Natural killer cell (primary cell): ENCODE results near the gene PEX11A. TPM values are rescaled to one million over a fixed set of nuclear protein-coding genes. Genes with fewer than 3 reads are reported as not detected.
A peak's percentile ranks its signal among the peaks of the same experiment; 100 is the strongest.

Experiments used
- ATAC-seq, 3 donors: fragments of 150-1000 bp in 2 of 3; fragments of 200-7000 bp in 1 of 3; cut with Tn5 transposase; 1 replicate in 1 of 3; 2 replicates in 2 of 3; pipeline ENCODE4 v1.10.0; 2021; ENCODE audit warnings: mild to moderate bottlenecking in 2 of 3, moderate library complexity in 2 of 3
- DNase-seq, 2 donors: peaks; one replicate each; pipeline versions ENCODE4 v3.0.0 to v3.0.0-alpha.2; 2013 to 2021; ENCODE audit warnings: mixed read lengths in 1 of 2
- H3K27ac ChIP-seq: one replicate; pipeline ENCODE4 v1.5.1; 2013; ENCODE audit warnings: mild to moderate bottlenecking, low read length
- H3K27me3 ChIP-seq: one replicate; pipeline ENCODE4 v1.6.1; 2013; ENCODE audit warnings: low read length; ENCODE audit not compliant: control insufficient read depth, insufficient read depth
- H3K36me3 ChIP-seq: one replicate; pipeline ENCODE4 v1.6.1; 2013; ENCODE audit warnings: low read length; ENCODE audit not compliant: control insufficient read depth, insufficient read depth
- H3K4me1 ChIP-seq: one replicate; pipeline ENCODE4 v1.6.1; 2013; ENCODE audit warnings: low read length; ENCODE audit not compliant: control insufficient read depth, insufficient read depth
- H3K4me3 ChIP-seq: one replicate; pipeline ENCODE4 v1.5.1; 2013; ENCODE audit warnings: low read length
- H3K9me3 ChIP-seq: one replicate; pipeline ENCODE4 v1.6.1; 2013; ENCODE audit warnings: low read length; ENCODE audit not compliant: control insufficient read depth, insufficient read depth
- H3K27ac Mint-ChIP-seq, 2 donors: one replicate each; pipeline ENCODE4 v1.8.0; 2022; ENCODE audit warnings: mild to moderate bottlenecking in 2 of 2, mixed read lengths in 2 of 2, moderate library complexity in 1 of 2
- H3K27me3 Mint-ChIP-seq, 2 donors: one replicate each; pipeline ENCODE4 v1.8.0; 2022; ENCODE audit warnings: low read depth in 2 of 2, mixed read lengths in 2 of 2
- H3K36me3 Mint-ChIP-seq: one replicate; pipeline ENCODE4 v1.8.0; 2022; ENCODE audit warnings: mixed read lengths
- H3K4me1 Mint-ChIP-seq, 2 donors: one replicate each; pipeline ENCODE4 v1.8.0; 2022; ENCODE audit warnings: mixed read lengths in 2 of 2
- H3K4me3 Mint-ChIP-seq: one replicate; pipeline ENCODE4 v1.8.0; 2022; ENCODE audit warnings: mild to moderate bottlenecking, moderate library complexity, mixed read lengths
- H3K9me3 Mint-ChIP-seq, 2 donors: one replicate each; pipeline ENCODE4 v1.8.0; 2022; ENCODE audit warnings: mixed read lengths in 2 of 2
- CTCF ChIP-seq: fragments of 200-600 bp; IDR thresholded peaks from one replicate; pipeline ENCODE4 v1.8.0; 2022; ENCODE audit warnings: antibody characterized with exemption
- WGBS: methylation state at CpG from one replicate; pipeline ENCODE4 v1.1.7; 2013; ENCODE audit warnings: missing lambda C conversion rate; ENCODE audit not compliant: insufficient coverage; 5-methylcytosine and 5-hydroxymethylcytosine counted together
- intact Hi-C: fragments of 100-400 bp; cut with micrococcal nuclease; formaldehyde crosslinking; loops from one replicate; pipeline ENCODE4 v1.14.2; 2022
- total RNA-seq, 4 donors: library from RNA; stranded (reverse); fragments of 120-200 nt in 1 of 4; gene quantifications; one replicate each; pipeline versions ENCODE4 v1.2.3 to v1.2.4, GENCODE V29; 2013 to 2022

PEX11A gene
- total RNA-seq, 3 donors from 2014 or later (not counting 1 experiment from before 2014, with no cell fraction given) = 2.0 to 3.1 (median 3.1) TPM

DNA sequence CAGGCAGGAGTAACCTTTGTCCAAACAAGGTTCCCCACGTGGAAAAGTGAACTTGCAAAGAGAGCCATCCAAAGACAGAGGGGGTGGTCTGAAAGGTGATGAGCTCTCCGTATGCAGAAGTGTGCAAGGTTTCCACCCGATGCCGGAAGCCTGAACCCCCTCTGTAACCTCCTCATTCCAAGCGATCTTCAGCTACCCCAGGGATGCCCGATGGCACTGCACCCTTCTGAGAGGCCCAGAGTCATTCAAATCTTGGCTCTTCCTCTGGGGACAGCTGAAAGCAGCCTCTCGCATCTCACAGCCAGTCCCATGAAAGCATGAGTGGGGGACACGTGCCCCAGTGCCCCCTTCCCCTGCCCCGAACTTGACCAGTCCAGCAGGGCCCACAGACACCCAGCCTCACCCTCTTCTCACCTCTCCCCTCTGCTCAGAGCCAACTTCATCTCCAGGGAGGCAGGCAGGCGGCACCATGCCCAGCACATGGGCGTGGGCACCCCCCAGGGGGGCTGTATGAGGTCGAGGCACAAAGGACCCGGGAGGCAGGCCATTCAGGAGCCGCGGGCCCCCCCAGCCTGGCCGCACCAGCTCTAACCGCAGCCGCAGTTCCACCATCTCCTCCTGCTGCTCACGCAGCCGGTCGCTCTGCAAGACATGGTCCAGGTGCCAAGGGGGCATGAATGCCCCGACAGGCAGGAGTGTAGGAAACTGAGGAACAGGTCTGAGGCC lies 44.0 kb downstream of the PEX11A start:
- H3K4me3 ChIP-seq = no peak overlapping the region
- peaks cover 0 to 3% of the 10 kb centered on the region in 2 donors for H3K27me3 Mint-ChIP-seq
- no peaks in the 10 kb centered on the region for H3K9me3 Mint-ChIP-seq
- no peak for TF ChIP-seq CTCF
- intact Hi-C loops = no loop called here
- no peaks in the 10 kb centered on the region for H3K27me3 ChIP-seq
- H3K36me3 Mint-ChIP-seq = no peaks in the 10 kb centered on the region
- peaks cover 9% of the 10 kb centered on the region for H3K4me1 ChIP-seq
- H3K36me3 ChIP-seq = no peaks in the 10 kb centered on the region
- 90% methylated on average over 22 of the region's 22 CpGs for WGBS
- peak in 1 of 3 donors; percentile 12 for ATAC-seq
- no peak for DNase-seq
- H3K9me3 ChIP-seq = no peaks in the 10 kb centered on the region
- H3K27ac ChIP-seq = no peak overlapping the region
- H3K27ac Mint-ChIP-seq = no peak overlapping the region
- H3K4me1 Mint-ChIP-seq = peaks cover 0 to 5% of the 10 kb centered on the region in 2 donors
- H3K4me3 Mint-ChIP-seq = no peak overlapping the region

GRCh38 chr15:89645680-89646079 lies 44.9 kb downstream of the PEX11A start:
- DNase-seq = no peak
- WGBS = 90% methylated on average over 8 of the region's 8 CpGs
- TF ChIP-seq CTCF = no peak
- Histone ChIP-seq H3K9me3 (no peaks in the 10 kb centered on the region), H3K4me3 (no peak overlapping the region), H3K27me3 (no peaks in the 10 kb centered on the region), H3K36me3 (no peaks in the 10 kb centered on the region), H3K27ac (no peak overlapping the region), H3K4me1 (peaks cover 9% of the 10 kb centered on the region)
- intact Hi-C loops = no loop called here
- no peaks in the 10 kb centered on the region for H3K9me3 Mint-ChIP-seq
- H3K4me1 Mint-ChIP-seq = peaks cover 5% of the 10 kb centered on the region in 2 donors
- ATAC-seq = no peak
- no peaks in the 10 kb centered on the region for H3K36me3 Mint-ChIP-seq
- H3K27ac Mint-ChIP-seq = no peak overlapping the region
- H3K4me3 Mint-ChIP-seq = no peak overlapping the region
- peaks cover 0 to 3% of the 10 kb centered on the region in 2 donors for H3K27me3 Mint-ChIP-seq

- peaks cover 0 to 1% of the 10 kb centered on the region in 2 donors for H3K27me3 Mint-ChIP-seq
- no peak overlapping the region for H3K4me3 ChIP-seq
- H3K9me3 Mint-ChIP-seq = no peaks in the 10 kb centered on the region
- H3K4me1 ChIP-seq = peaks cover 7% of the 10 kb centered on the region
- DNase-seq (no peak), ATAC-seq (no peak)
- no peak for TF ChIP-seq CTCF
- no peaks in the 10 kb centered on the region for H3K27me3 ChIP-seq
- H3K36me3 Mint-ChIP-seq = no peaks in the 10 kb centered on the region
- H3K4me3 Mint-ChIP-seq = no peak overlapping the region
- H3K4me1 Mint-ChIP-seq = peaks cover 1 to 5% of the 10 kb centered on the region in 2 donors
- intact Hi-C loops = no loop called here
- H3K9me3 ChIP-seq = no peaks in the 10 kb centered on the region
- 97% methylated on average over 16 of the region's 16 CpGs for WGBS
- no peaks in the 10 kb centered on the region for H3K36me3 ChIP-seq
- no peak overlapping the region for H3K27ac Mint-ChIP-seq
- no peak overlapping the region for H3K27ac ChIP-seq
These were observed 48.4 kb downstream of the PEX11A start for GRCh38 chr15:89642106-89642505.

- Histone ChIP-seq H3K4me1 (peaks cover 4% of the 10 kb centered on the region), H3K27me3 (no peaks in the 10 kb centered on the region), H3K36me3 (no peaks in the 10 kb centered on the region), H3K4me3 (no peak overlapping the region), H3K9me3 (no peaks in the 10 kb centered on the region), H3K27ac (no peak overlapping the region)
- ATAC-seq = peak in 1 of 3 donors; percentile 43
- intact Hi-C loops = no loop called here
- no peaks in the 10 kb centered on the region for H3K9me3 Mint-ChIP-seq
- no peaks in the 10 kb centered on the region for H3K36me3 Mint-ChIP-seq
- no peak overlapping the region for H3K27ac Mint-ChIP-seq
- no peak overlapping the region for H3K4me3 Mint-ChIP-seq
- no peak for DNase-seq
- 61% methylated on average over 5 of the region's 5 CpGs for WGBS
- no peak for TF ChIP-seq CTCF
- H3K4me1 Mint-ChIP-seq = peaks cover 0 to 5% of the 10 kb centered on the region in 2 donors
- H3K27me3 Mint-ChIP-seq = no peaks in the 10 kb centered on the region
These were observed 49.5 kb downstream of the PEX11A start for GRCh38 chr15:89641053-89641452.
